ENCODE results near the gene TMEM131L.
"Not testable (repeated sequence)": the region's sequence is repeated elsewhere in the genome, so short reads cannot be mapped to it uniquely, and the experiment has no call there.

TMEM131L gene

DNA sequence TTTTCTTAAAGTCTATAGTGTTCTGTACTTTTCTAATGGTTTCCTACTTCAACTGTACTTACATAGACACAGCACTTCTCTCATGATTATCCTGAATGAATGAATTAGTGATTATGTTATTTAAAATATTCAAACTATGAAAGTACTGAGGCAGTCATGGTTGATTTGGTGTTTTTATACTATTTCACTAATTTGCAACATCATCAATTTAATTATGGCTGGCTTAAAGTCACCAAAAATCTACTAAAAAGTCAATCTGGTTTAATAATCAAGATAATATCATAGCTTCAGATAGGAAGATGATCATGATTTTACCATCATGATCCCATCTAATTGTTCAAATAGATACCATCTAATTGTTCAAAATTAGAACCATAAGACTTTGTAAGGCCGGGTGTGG is 16.8 kb upstream of the TMEM131L start:
- DNase-seq (ENCODE audit: low read depth in 2 of 2) = no peak

GRCh38 chr4:153450544-153450917 is 15.6 kb upstream of the TMEM131L start:
- no peak for DNase-seq (ENCODE audit: low read depth in 2 of 2)

- DNase-seq (ENCODE audit: low read depth in 2 of 2) = not testable (repeated sequence)
Measured at GRCh38 chr4:153451145-153451544, 15.0 kb upstream of the TMEM131L start.

GRCh38 chr4:153451911-153452657 is 14.1 kb upstream of the TMEM131L start:
- DNase-seq (ENCODE audit: low read depth in 2 of 2) = no peak

DNA sequence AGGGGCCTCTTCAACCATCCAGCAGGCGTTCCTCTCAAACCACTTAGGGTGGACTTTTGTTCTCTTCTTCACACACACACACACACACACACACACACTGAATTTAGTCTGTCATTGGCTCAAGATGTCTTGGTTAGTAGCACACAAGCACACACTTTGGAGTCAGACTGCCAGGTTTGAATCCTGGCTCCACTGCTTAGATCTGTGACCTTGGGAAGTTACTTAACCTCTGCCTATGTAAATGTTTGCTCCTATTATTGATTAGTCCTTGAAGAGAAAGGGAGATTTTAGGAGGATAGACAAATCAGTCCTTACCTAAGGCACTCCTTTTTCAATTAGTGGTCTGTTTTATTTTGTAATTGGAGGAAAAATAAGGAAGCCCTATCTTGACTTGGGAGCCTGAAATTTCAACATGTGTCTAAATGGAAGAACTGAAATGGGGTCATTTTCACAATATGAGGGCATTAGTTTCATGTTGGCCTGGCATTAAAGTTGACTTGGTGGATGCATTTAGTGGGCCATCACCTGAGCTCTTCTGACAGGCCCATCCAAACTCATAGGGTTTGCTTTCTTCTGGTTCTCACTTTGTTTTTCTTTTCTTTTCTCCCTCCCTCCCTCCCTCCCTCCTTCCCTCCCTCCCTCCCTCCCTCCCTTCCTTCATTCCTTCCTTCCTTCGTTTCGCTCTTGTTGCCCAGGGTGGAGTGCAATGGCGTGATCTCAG is 13.3 kb upstream of the TMEM131L start:
- DNase-seq (ENCODE audit: low read depth in 2 of 2) = no peak

- no peak for DNase-seq (ENCODE audit: low read depth in 2 of 2)
Measured at GRCh38 chr4:153453402-153453801, 12.8 kb upstream of the TMEM131L start.

- DNase-seq (ENCODE audit: low read depth in 2 of 2) = no peak
Measured at GRCh38 chr4:153458969-153459368, 7.2 kb upstream of the TMEM131L start.

- not testable (repeated sequence) for DNase-seq (ENCODE audit: low read depth in 2 of 2)
Measured at GRCh38 chr4:153461549-153461948, 4.6 kb upstream of the TMEM131L start.

- no peak for DNase-seq (ENCODE audit: low read depth in 2 of 2)
Measured at GRCh38 chr4:153464068-153464467, 2.1 kb upstream of the TMEM131L start.

GRCh38 chr4:153465140-153465539 is 1.0 kb upstream of the TMEM131L start:
- DNase-seq (ENCODE audit: low read depth in 2 of 2) = no peak

- no peak for DNase-seq (ENCODE audit: low read depth in 2 of 2)
Measured at GRCh38 chr4:153465615-153466080, 512 bp upstream of the TMEM131L start.

DNA sequence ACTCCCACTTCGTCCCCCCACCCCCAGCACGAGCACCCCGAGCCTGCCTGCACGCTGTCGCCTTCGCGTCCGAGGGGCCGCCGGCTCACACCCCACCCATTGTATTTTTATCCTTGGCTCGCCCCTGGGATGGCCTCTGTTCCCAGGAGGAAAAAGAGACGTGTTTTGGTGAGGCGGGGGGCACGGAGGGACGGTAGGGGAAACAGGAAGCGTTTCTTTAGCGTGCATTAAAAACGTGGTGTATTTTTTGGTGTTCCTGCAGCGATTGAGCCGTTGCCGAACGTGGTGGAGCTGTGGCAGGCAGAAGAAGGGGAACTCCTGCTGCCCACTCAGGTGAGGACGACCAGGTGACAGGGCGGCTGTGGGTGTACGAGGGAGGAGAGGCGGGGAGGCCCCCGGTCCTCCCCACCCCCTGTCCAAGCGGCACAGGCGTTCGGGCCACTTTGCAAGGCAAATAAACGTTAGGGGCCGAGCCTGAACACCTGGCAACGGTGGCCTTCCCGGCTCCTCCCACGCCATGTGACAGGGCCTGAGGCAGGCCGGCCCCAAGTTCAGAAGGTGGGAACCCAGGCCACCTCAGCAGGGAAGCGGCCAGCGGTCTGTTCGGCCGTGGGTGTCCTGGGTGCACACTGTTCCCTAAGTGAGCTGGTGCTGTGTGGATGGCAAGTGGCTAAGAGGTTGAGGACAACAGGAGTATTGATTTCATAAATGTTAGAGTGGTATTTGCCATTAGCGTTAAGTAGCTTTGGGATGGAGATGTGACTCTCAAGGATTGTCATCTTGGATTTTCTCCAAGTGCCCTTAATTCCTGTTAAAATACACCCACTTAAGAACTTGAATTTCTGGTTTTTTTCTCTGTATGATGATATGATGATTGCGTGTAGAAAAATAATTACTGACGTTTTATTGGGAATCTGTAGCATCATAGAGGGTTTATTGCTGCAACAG is 1.1 kb downstream of the TMEM131L start:
- DNase-seq (ENCODE audit: low read depth in 2 of 2) = peak; percentile 21 to 31

DNA sequence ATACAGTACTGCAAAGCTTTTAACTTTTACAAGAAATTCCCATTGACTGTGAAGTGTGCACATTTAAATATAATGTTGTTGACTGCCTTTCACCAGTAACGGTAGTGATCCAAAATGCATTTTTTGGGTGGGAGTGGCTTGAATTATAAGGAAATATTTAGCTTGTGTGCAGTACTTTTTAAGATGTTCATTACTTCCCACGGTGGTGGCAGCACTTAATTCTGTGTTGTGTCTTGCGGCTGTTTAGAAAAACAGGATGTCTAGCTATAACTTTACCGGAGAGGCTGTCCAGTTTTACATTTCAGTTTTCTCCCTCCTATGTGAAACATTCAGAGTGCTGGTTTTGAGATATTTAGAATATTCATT is 1.7 kb downstream of the TMEM131L start:
- DNase-seq (ENCODE audit: low read depth in 2 of 2) = no peak

- DNase-seq (ENCODE audit: low read depth in 2 of 2) = no peak
Measured at GRCh38 chr4:153468587-153468986, 2.4 kb downstream of the TMEM131L start.

GRCh38 chr4:153469031-153469430 is 2.9 kb downstream of the TMEM131L start:
- DNase-seq (ENCODE audit: low read depth in 2 of 2) = no peak

DNA sequence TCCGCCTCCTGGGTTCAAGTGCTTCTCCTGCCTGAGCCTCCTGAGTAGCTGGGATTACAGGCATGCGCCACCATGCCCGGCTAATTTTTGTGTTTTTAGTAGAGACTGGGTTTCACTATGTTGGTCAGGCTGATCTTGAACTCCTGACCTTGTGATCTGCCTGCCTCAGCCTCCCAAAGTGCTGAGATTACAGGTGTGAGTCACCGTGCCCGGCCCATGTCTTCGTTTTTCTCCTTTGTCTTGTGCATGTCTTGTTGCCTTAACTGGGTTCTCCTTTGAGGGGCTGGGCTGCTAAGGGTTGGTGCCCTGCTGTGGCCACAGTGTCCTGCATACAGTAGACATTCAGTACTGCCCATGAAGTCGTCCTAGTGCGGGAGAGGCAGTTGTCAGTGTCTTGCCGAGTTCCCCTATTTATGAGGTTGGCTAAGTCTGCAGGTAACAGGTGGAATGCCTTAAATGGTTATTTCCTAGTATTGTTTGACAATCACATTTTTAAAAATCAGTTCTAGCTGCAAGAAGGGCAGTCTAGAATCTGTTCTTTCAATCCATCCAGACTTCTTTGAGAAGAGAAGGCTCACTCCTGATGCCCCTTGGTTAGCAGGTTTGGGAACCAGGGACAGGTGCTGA is 5.0 kb downstream of the TMEM131L start:
- DNase-seq (ENCODE audit: low read depth in 2 of 2) = not testable (repeated sequence)

- no peak for DNase-seq (ENCODE audit: low read depth in 2 of 2)
Measured at GRCh38 chr4:153471698-153472093, 5.5 kb downstream of the TMEM131L start.

GRCh38 chr4:153472122-153473037 is 6.2 kb downstream of the TMEM131L start:
- no peak for DNase-seq (ENCODE audit: low read depth in 2 of 2)

GRCh38 chr4:153474251-153474650 is 8.1 kb downstream of the TMEM131L start:
- DNase-seq (ENCODE audit: low read depth in 2 of 2) = no peak

DNA sequence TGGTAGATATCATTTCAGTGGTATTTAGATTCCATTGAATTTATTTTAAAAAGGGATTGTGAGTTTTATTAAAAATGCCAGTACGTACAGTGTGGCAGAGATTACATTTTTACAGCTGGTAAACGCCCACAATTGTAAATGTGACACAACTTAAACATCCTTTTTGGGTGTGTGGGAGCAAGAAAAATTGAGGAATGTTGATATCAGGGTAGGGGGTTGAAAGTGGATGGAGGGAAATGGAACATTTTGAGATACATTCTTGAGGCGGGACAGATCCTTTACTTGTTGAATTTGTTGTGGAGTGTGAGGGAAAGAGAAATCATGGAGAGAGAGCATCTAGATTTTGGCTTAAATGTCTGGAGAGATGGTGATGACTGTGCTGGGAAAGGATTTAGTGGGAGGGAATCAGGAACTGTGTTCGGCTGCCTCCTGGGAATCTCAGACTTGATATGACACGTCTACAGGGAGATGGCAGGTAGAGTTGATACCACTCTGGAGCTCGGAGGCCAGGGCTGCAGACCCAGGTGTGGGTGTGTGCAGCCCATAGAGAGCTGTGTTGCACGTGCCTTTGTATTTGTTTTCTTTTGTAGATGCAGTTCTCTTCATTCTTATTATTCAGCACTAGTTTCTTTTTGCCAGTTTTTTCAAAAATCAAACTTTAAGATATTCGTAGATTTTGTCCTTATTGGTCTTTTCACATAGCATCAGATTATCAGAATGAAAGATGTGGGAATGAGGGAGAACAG is 10.8 kb downstream of the TMEM131L start:
- no peak for DNase-seq (ENCODE audit: low read depth in 2 of 2)
